Pulmonary artery endothelial cell (primary cell): ENCODE results near the gene PDE4A. TPM values are rescaled to one million over a fixed set of nuclear protein-coding genes. Genes with fewer than 3 reads are reported as not detected.
"Not testable (repeated sequence)": the region's sequence is repeated elsewhere in the genome, so short reads cannot be mapped to it uniquely, and the experiment has no call there.

Experiments used
- DNase-seq: peaks from one replicate; pipeline ENCODE4 v3.0.0-alpha.2; 2011; ENCODE audit warnings: low read depth, low spot score
- total RNA-seq: library from RNA; depleted of rRNA; stranded (reverse); fragments of >200 nt; gene quantifications from 2 replicates; pipeline ENCODE4 v1.2.3, GENCODE V29; 2014

PDE4A gene
- total RNA-seq, 1 donor from 2014 or later: 2.6 TPM

- DNase-seq: not testable (repeated sequence)
Measured at GRCh38 chr19:10462042-10462441, 41.7 kb downstream of the PDE4A start.

DNA sequence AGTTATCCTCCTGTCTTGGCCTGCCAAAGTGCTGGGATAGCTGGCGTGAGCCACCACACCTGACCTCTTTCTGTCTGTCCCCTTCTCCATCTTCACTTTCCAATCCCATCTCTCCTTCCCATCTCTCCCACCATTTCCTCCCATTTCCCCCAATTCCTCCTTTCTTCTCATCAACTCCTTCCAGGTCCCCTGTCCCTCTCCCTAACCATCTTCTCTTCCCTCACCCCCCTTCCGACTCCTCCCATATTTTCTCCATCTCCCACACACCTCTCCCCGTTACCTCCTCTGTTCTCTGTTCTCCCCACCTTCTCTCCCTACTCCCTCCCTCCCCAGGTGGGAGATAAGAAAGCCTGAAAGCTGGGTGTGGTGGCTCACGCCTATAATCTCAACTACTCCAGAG, 42.2 kb downstream of the PDE4A start:
- no peak for DNase-seq

DNA sequence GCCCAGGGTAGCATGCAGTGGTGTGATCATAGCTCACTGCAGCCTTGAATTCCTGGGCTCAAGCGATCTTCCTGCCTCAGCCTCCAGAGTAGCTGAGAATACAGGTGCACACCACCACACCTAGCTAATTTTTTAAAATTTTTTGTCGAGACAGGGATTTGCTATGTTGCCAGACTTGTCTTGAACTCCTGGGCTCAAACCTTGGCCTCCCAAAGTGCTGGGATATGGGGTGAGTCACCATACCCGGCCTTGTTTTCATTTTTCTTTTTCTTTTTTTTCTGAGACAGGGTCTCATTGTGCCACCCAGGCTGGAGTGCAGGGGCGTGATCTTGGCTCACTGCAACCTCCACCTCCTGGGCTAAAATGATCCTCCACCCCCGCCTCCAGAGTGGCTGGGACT, 44.1 kb downstream of the PDE4A start:
- DNase-seq: no peak

GRCh38 chr19:10467104-10467706, 46.9 kb downstream of the PDE4A start:
- DNase-seq: no peak

DNA sequence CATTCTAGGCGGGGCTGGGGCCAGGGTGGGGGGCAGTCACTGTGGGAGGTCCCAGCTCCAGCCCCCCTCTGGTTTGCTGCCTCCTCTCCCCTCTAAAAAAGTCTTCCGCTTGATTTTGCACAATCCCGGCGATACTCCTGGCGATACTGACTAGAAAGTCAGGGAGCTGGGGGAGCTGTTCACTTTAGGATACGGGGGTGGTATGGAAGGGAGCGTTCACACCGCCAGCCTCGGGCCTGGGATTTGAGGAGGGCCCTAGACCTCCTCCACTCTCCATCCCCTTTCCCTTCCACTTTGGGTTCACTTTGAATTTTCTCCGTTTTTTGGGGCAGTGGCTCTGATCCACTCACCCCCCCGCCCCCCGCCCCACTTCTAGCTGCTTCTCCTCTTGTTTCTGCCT, 47.8 kb downstream of the PDE4A start:
- no peak for DNase-seq

GRCh38 chr19:10471909-10472308, 51.6 kb downstream of the PDE4A start:
- no peak for DNase-seq

DNA sequence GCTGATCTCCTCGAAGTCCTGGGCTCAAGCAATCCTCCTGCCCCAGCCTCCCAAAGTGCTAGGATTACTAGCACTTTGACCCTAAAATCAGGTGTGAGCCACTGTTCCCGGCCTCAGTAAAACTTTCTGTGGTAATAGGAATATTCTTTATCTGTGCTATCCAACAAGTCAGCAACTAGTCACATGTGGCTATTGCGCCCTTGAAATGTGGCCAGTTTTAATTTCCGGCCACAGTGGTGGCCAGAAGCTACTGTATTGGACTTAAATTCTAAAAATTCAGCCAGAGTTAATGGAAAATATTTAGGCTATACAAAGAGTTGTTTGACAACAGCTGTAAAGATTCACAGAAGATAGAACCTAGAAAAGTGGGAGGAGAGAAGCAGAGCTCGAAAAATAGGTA, 52.9 kb downstream of the PDE4A start:
- no peak for DNase-seq

- DNase-seq: no peak
Measured at GRCh38 chr19:10474962-10475451, 54.7 kb downstream of the PDE4A start.

GRCh38 chr19:10478476-10478875, 58.1 kb downstream of the PDE4A start:
- DNase-seq: no peak

DNA sequence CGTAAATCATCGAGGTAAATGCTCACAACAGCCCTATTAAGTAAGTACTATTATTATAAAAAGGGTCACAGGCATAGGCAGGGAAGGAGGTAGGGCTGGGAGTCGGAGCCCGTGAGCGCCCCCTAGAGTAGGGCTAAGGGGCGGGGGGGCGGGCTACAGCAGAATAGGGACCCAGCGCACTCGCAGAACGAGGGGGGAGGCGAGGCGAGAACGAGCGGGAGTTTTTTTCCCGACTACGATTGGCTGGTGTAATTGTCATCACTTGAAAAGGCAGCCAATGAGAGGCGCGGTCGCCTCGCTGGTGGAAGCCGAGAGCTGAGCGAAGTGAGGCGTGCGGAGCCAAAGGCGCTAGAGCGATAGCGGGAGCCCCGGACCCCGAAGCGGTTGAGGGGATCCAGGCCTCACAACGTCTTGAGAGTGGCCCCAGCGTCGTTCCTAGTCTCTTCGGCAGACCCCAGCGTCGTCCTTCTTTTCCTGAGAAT, 58.6 kb downstream of the PDE4A start:
- DNase-seq: peak; percentile 68

GRCh38 chr19:10486551-10486950, 66.2 kb downstream of the PDE4A start:
- no peak for DNase-seq

DNA sequence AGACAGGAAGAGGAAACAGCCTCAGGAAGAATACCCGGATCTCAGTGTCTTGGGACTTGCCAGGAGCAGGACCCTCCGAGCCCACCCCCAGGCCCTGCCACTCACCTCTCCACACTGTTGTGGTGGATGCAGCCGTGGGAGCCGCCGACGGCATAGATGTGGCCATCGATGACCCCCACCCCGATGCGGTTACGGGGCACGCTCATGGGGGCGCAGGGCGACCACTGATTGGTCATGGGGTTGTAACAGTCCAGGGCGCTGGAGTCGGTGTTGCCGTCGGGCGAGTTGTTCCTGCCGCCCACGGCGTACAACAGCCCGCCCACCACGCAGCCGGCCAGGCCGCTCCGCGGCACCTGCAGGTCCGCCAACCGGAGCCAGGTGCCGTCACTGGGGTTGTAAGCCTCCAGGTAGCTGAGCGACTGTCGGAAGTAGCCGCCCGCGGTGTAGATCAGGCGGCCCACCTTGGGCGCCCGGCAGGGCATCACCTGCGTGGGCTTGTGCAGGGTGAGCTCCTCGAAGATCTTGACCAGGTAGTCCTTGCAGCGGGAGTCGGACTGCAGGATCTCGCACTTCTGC, 71.2 kb downstream of the PDE4A start:
- DNase-seq: no peak

GRCh38 chr19:10497371-10497770, 77.0 kb downstream of the PDE4A start:
- no peak for DNase-seq

- DNase-seq: no peak
Measured at GRCh38 chr19:10499550-10500246, 79.4 kb downstream of the PDE4A start.

- no peak for DNase-seq
Measured at GRCh38 chr19:10500247-10500592, 79.9 kb downstream of the PDE4A start.

DNA sequence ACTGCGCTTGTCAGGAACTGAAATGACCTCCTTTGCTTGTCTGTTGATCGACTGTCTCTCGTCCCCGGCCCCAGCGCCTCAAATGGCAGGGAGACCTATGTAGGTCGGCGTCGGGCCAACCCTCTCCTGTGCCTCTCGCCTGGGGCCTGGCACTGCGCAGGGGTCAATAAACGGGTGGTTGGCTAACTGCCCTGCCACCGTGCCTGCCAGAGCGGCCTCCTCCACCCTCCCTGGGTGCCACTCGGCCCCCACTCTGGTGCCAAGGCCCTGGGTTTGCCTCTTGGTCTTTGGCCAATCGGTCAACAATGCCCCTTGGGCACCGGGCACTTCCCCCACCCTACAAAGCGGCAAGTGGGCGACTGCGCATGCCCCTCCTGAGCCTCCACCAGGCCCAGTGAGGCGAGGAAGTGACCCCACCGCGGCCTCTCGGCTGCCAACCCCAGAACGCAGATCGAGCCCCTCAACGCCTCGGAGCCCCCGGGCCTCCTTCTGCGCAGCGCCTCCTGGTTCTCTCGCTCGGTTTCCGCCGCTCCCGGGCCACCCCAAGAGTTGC, 81.7 kb downstream of the PDE4A start:
- DNase-seq: no peak

DNA sequence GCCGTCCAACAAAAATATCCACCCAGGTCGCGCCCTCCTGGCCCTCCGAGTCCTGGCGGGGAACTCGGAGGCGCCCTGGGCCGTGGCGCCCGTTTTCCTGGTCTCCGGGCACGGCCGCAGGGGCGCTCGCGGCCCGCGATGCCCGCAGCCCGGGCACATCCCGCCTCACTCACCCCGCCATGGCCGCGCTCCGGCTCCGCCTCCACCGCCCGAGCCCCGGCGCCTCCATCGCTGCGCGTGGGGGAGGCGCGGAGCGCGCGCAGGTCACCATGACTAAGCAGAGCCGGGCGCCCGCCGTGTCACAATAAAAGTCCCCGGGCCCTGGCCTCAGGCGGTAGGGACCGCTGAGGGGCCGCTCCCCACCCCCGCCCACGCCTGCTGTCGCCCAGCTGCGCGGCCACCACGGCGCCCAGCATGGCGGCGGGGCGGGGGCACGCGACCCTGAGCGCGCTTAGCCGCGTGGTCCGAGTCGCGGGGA, 82.2 kb downstream of the PDE4A start:
- DNase-seq: peak; percentile 69

DNA sequence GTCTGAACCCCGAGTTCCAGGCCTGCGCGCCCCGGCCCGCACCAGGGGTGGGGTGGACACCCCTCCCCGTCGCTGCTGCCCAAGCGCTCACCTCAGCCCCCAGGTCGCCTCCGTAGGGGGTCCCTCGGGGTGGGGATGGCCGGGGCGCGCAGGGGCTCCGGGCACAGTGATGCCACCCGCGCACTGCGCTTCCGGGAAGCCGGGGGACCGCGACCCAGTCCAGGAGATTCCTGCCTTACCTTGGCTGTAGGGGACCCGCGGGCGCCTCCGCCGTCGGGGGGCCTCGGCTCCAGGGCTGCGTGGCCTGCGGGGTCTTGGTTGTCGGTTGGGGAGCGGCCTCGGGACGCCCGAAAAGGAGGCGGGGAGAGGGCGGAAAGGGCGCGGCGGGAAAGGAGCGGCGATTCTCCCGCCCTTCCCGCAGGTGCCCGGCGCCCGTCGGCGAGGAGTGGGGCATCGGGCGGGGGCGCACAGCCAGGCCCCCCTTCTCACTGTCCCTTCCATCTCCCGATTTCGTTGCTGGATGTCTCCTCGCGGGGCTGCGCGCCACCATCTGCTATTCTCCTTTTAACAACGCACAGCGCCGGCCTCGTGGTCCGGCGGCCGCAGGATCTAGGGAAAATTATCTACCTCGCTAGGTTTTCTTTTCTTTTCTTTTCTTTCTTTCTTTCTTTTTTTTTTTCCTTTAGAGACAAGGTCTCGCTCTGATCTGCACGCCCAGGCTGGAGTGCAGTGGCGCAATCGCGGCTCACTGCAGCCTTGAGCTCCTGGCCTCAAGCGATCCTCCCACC, 82.9 kb downstream of the PDE4A start, which contains the start of gene KEAP1:
Gene KEAP1 (minus strand): TSS at position 355 of the 788 bp plus-strand sequence. CDS start 3,323 bp downstream, outside the sequence.
- no peak for DNase-seq

GRCh38 chr19:10505583-10506229, 85.4 kb downstream of the PDE4A start:
- DNase-seq: peak; percentile 22

GRCh38 chr19:10508036-10508435, 87.7 kb downstream of the PDE4A start:
- no peak for DNase-seq

GRCh38 chr19:10508707-10509106, 88.4 kb downstream of the PDE4A start:
- no peak for DNase-seq
